ENCODE measurements around the gene CNTN1. TPM values are rescaled to one million over a fixed set of nuclear protein-coding genes. Genes with fewer than 3 reads are reported as not detected.

The CNTN1 gene
- total and polyA plus RNA-seq, 2 of the 4 experiments (the other 2 are of a cell fraction): 0.10 to 0.18 TPM

DNA sequence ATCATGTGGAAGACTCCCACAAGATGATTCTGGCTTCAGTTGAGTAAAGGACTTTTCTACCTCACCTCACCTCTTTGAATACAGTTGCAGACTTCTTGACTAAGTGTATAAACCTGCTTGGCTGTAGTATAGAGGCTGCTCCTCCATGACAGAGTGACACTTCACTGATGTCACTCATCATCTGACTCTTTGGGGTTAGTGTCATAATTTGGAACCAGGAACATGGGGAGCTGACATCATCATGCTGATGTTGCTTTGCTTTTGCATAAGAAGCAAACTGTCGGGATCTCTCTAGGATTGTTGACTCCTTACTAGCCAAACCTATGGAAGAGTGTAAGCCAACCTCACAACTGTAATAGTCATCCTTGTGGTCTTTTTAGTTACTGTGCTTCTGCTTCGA, 420.7 kb downstream of the CNTN1 start:
- Histone ChIP-seq H2BK5ac (ENCODE audit: low read depth, low read length, poor library complexity, severe bottlenecking) (no peak overlapping the region), H2AK9ac (replicated peaks; ENCODE audit: low read depth, low read length, poor library complexity) (no peak overlapping the region), H2AFZ (replicated peaks; ENCODE audit: low read length, poor library complexity) (no peak overlapping the region), H3K14ac (replicated peaks; ENCODE audit: low read depth, low read length) (no peak overlapping the region), H3K56ac (ENCODE audit: extremely low read depth, insufficient read depth, low read length) (no peak overlapping the region), H3K4ac (ENCODE audit: low read depth, low read length) (no peak overlapping the region), H3K4me1 (ENCODE audit: control insufficient read depth, insufficient read depth, low read length) (no peaks in the 10 kb centered on the region), H2BK20ac (ENCODE audit: low read depth, low read length) (no peak overlapping the region), H2BK15ac (ENCODE audit: low read depth, low read length) (no peak overlapping the region), H3K9me3 (ENCODE audit: control insufficient read depth, insufficient read depth, low read length) (0 out of 2 replicates have a peak, but pooled peaks cover 2% of the 10 kb centered on the region), H3K79me1 (ENCODE audit: low read depth in 1 of 2, low read length in 2 of 2) (no peaks in the 10 kb centered on the region), H3K4me2 (ENCODE audit: low read depth, low read length) (no peak overlapping the region), H3K27me3 (ENCODE audit: control insufficient read depth, insufficient read depth, low read length) (no peaks in the 10 kb centered on the region), H3K23ac (ENCODE audit: low read depth, low read length) (no peak overlapping the region), H4K8ac (ENCODE audit: low read depth in 2 of 2, low read length in 2 of 2) (no peak overlapping the region), H2AK5ac (ENCODE audit: low read depth, low read length) (no peak overlapping the region), H3K9ac (ENCODE audit: low read depth, low read length) (no peak overlapping the region), H4K91ac (ENCODE audit: insufficient read depth, low read depth, low read length) (no peak overlapping the region), H3K18ac (ENCODE audit: low read depth, low read length) (no peak overlapping the region), H4K20me1 (ENCODE audit: insufficient read depth, low read length) (no peaks in the 10 kb centered on the region), H3K4me3 (ENCODE audit: insufficient read depth, low read depth, low read length) (no peak overlapping the region), H4K5ac (ENCODE audit: low read depth, low read length) (no peak overlapping the region), H2BK120ac (ENCODE audit: low read depth, low read length) (no peak overlapping the region), H3K36me3 (ENCODE audit: control insufficient read depth, insufficient read depth, low read length) (no peaks in the 10 kb centered on the region), H3K9me1 (ENCODE audit: insufficient read depth, low read length) (no peaks in the 10 kb centered on the region), H3K27ac (ENCODE audit: insufficient read depth, low read length) (no peak overlapping the region)
- in situ Hi-C loops (cut with MboI; ENCODE audit: low sequenced_read_pairs) (no loop called here), intact Hi-C loops (cut with micrococcal nuclease) (no loop called here), dilution Hi-C loops (cut with HindIII; ENCODE audit: low sequenced_read_pairs, unreplicated experiment) (no loop called here)
- ATAC-seq (ENCODE audit: low read depth) (no peak), DNase-seq (no peak)
- ChIA-PET CTCF (no interaction called here), POLR2A (ENCODE audit: unreplicated experiment) (no interaction called here)
- TF ChIP-seq RAD21 (IDR thresholded peaks at IDR 0.05; ENCODE audit: low read length): no peak
- TF ChIP-seq, protein P1, sequence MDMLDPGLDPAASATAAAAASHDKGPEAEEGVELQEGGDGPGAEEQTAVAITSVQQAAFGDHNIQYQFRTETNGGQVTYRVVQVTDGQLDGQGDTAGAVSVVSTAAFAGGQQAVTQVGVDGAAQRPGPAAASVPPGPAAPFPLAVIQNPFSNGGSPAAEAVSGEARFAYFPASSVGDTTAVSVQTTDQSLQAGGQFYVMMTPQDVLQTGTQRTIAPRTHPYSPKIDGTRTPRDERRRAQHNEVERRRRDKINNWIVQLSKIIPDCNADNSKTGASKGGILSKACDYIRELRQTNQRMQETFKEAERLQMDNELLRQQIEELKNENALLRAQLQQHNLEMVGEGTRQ (IDR thresholded peaks at IDR 0.05; ENCODE audit: low read depth, low read length): no peak
- no peak for TF ChIP-seq MAFK (IDR thresholded peaks at IDR 0.05; ENCODE audit: low read depth, low read length)
- no peak for TF ChIP-seq CEBPB (IDR thresholded peaks at IDR 0.05; ENCODE audit: low read depth, low read length)
- TF ChIP-seq FOS (IDR thresholded peaks at IDR 0.05; ENCODE audit: low read depth, low read length): no peak
- TF ChIP-seq BHLHE40 (IDR thresholded peaks at IDR 0.05; ENCODE audit: low read depth, low read length): no peak
- TF ChIP-seq, protein P2, sequence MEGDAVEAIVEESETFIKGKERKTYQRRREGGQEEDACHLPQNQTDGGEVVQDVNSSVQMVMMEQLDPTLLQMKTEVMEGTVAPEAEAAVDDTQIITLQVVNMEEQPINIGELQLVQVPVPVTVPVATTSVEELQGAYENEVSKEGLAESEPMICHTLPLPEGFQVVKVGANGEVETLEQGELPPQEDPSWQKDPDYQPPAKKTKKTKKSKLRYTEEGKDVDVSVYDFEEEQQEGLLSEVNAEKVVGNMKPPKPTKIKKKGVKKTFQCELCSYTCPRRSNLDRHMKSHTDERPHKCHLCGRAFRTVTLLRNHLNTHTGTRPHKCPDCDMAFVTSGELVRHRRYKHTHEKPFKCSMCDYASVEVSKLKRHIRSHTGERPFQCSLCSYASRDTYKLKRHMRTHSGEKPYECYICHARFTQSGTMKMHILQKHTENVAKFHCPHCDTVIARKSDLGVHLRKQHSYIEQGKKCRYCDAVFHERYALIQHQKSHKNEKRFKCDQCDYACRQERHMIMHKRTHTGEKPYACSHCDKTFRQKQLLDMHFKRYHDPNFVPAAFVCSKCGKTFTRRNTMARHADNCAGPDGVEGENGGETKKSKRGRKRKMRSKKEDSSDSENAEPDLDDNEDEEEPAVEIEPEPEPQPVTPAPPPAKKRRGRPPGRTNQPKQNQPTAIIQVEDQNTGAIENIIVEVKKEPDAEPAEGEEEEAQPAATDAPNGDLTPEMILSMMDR (conservative IDR thresholded peaks at IDR 0.05; ENCODE audit: low read depth, low read length): no peak
- no peak for TF ChIP-seq RFX5 (IDR thresholded peaks at IDR 0.05; ENCODE audit: low read depth, low read length)
- no peak for TF ChIP-seq RCOR1 (IDR thresholded peaks at IDR 0.05; ENCODE audit: insufficient replicate concordance, low read length)
- TF ChIP-seq MAZ (IDR thresholded peaks at IDR 0.05; ENCODE audit: borderline replicate concordance, low read depth, low read length): no peak
- BruUV-seq (replicated peaks): no TSS peak
- WGBS, 2 experiments (ENCODE audit: extremely low coverage in 2 of 2, insufficient read length in 1 of 2): no CpG with 5 or more reads among the region's 2 CpGs

Data from IMR-90 (cell line).